ENCODE data around the gene ABHD17C.

DNA sequence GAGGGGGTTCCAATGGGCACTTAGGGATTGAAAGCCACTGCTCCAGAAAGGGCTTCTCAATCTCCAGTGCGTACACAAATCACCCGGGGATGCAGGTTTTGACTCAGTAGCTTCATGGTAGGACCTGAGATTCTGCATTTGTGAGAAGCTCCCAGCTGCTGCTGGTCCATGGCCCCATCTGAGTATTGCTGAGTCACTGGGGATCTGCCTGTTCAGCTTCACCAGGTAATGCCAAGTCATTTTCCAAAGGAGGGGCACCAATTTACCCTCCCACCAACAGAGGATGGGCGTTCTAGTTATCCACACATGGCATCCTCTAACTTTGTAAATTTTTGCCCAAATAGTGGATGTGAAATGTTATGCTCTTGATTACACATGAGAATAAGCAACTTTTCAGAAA, 71.2 kb downstream of the ABHD17C start:
- TF ChIP-seq CTCF (IDR thresholded peaks at IDR 0.05) (no peak), POLR2A (IDR thresholded peaks at IDR 0.05) (no peak)

All from adrenal gland (tissue), 5 donors.